Mesenchymal stem cell (in vitro differentiated cells and primary cell): ENCODE results near the gene SCYL1.

Experiments used
- DNase-seq: peaks from one replicate; pipeline ENCODE4 v3.0.0-alpha.2; 2013
- H2AFZ ChIP-seq: one replicate; pipeline ENCODE4 v1.6.1; 2013; ENCODE audit warnings: low read depth, mild to moderate bottlenecking, control low read depth, inconsistent platforms, low read length, moderate library complexity
- H2AK5ac ChIP-seq: 2 replicates; pipeline ENCODE4 v1.6.1; 2013; ENCODE audit warnings: low read length, moderate library complexity, mild to moderate bottlenecking, inconsistent platforms; ENCODE audit not compliant: severe bottlenecking
- H2BK120ac ChIP-seq: one replicate; pipeline ENCODE4 v1.6.1; 2013; ENCODE audit warnings: low read depth, mild to moderate bottlenecking, inconsistent platforms, low read length, moderate library complexity
- H2BK12ac ChIP-seq, 2 experiments: one replicate each; pipeline ENCODE4 v1.6.1; 2013; ENCODE audit warnings: inconsistent platforms in 2 of 2, low read length in 2 of 2, mild to moderate bottlenecking in 2 of 2, moderate library complexity in 2 of 2, control low read depth in 1 of 2
- H2BK15ac ChIP-seq: one replicate; pipeline ENCODE4 v1.6.1; 2013; ENCODE audit warnings: mild to moderate bottlenecking, low read depth, inconsistent platforms; ENCODE audit not compliant: poor library complexity, severe bottlenecking
- H2BK5ac ChIP-seq: 2 replicates; pipeline ENCODE4 v1.6.1; 2013; ENCODE audit warnings: low read depth, mild to moderate bottlenecking, low read length, control low read depth, inconsistent platforms; ENCODE audit not compliant: poor library complexity, severe bottlenecking
- H3K14ac ChIP-seq, 2 experiments: one replicate each; pipeline ENCODE4 v1.6.1; 2013; ENCODE audit warnings: inconsistent platforms in 2 of 2, low read length in 2 of 2, control low read depth in 1 of 2, mild to moderate bottlenecking in 1 of 2, moderate library complexity in 1 of 2
- H3K18ac ChIP-seq, 2 experiments: one replicate each; pipeline ENCODE4 v1.6.1; 2013; ENCODE audit warnings: inconsistent platforms in 2 of 2, low read length in 2 of 2, control low read depth in 1 of 2, low read depth in 1 of 2, mild to moderate bottlenecking in 1 of 2
- H3K23ac ChIP-seq, 2 experiments: one replicate each; pipeline ENCODE4 v1.6.1; 2013; ENCODE audit warnings: inconsistent platforms in 2 of 2, low read length in 2 of 2, mild to moderate bottlenecking in 2 of 2, moderate library complexity in 2 of 2, control low read depth in 1 of 2
- H3K27ac ChIP-seq: 2 replicates; pipeline ENCODE4 v1.5.1; 2013; ENCODE audit warnings: mild to moderate bottlenecking, moderate library complexity, low read length, control low read depth, inconsistent platforms; ENCODE audit not compliant: poor library complexity, severe bottlenecking
- H3K27me3 ChIP-seq, 2 experiments: 2 replicates each; pipeline versions ENCODE4 v1.6.1 to v1.7.0; 2013; ENCODE audit warnings: low read length in 2 of 2, mild to moderate bottlenecking in 2 of 2, moderate library complexity in 2 of 2, control low read depth in 1 of 2, inconsistent platforms in 1 of 2; ENCODE audit not compliant: control insufficient read depth in 1 of 2, insufficient read depth in 1 of 2
- H3K36me3 ChIP-seq, 2 experiments: 2 replicates each; pipeline versions ENCODE4 v1.6.1 to v1.7.0; 2013; ENCODE audit warnings: low read length in 2 of 2, control low read depth in 1 of 2, inconsistent platforms in 1 of 2, low read depth in 1 of 2, mild to moderate bottlenecking in 1 of 2; ENCODE audit not compliant: insufficient read depth in 2 of 2, control insufficient read depth in 1 of 2
- H3K4ac ChIP-seq, 2 experiments: one replicate each; pipeline ENCODE4 v1.6.1; 2013; ENCODE audit warnings: inconsistent platforms in 2 of 2, low read length in 2 of 2, mild to moderate bottlenecking in 2 of 2, moderate library complexity in 2 of 2, control low read depth in 1 of 2, low read depth in 1 of 2
- H3K4me1 ChIP-seq: 2 replicates; pipeline ENCODE4 v1.6.1; 2013; ENCODE audit warnings: low read depth, low read length, control low read depth; ENCODE audit not compliant: control insufficient read depth, insufficient read depth
- H3K4me2 ChIP-seq: 2 replicates; pipeline ENCODE4 v1.6.1; 2013; ENCODE audit warnings: low read length, mild to moderate bottlenecking, inconsistent platforms; ENCODE audit not compliant: poor library complexity, severe bottlenecking
- H3K4me3 ChIP-seq, 2 experiments: 2 replicates each; pipeline versions ENCODE4 v1.5.1 to v1.7.0; 2013; ENCODE audit warnings: low read length in 2 of 2, mild to moderate bottlenecking in 2 of 2, control low read depth in 1 of 2, low read depth in 1 of 2; ENCODE audit not compliant: insufficient read depth in 1 of 2
- H3K79me1 ChIP-seq: replicated peaks from 2 replicates; pipeline ENCODE4 v1.6.1; 2013; ENCODE audit warnings: mild to moderate bottlenecking, control low read depth, low read length, inconsistent platforms; ENCODE audit not compliant: poor library complexity, severe bottlenecking
- H3K9ac ChIP-seq: 2 replicates; pipeline ENCODE4 v1.7.0; 2013; ENCODE audit warnings: mild to moderate bottlenecking, low read length, moderate library complexity
- H3K9me3 ChIP-seq: 2 replicates; pipeline ENCODE4 v1.7.0; 2013; ENCODE audit warnings: mild to moderate bottlenecking, low read length; ENCODE audit not compliant: control insufficient read depth
- H4K8ac ChIP-seq: one replicate; pipeline ENCODE4 v1.6.1; 2013; ENCODE audit warnings: inconsistent platforms, mild to moderate bottlenecking, low read length, moderate library complexity
- H4K91ac ChIP-seq: one replicate; pipeline ENCODE4 v1.6.1; 2013; ENCODE audit warnings: mild to moderate bottlenecking, low read length, inconsistent platforms
- WGBS: methylation state at CpG from one replicate; pipeline ENCODE4 v1.1.7; 2013; ENCODE audit warnings: mixed read lengths; 5-methylcytosine and 5-hydroxymethylcytosine counted together

SCYL1 gene

GRCh38 chr11:65578667-65579066 lies 53.8 kb downstream of the SCYL1 start:
- H3K4me2 ChIP-seq, result no peak overlapping the region
- no peaks in the 10 kb centered on the region for H3K9me3 ChIP-seq
- H2AK5ac ChIP-seq, result no peak overlapping the region
- no peak overlapping the region for H3K4me3 ChIP-seq
- H3K23ac ChIP-seq, result no peak overlapping the region
- no peak overlapping the region for H2BK120ac ChIP-seq
- no peak overlapping the region for H3K4ac ChIP-seq
- no peak for DNase-seq
- H2BK5ac ChIP-seq, result no peak overlapping the region
- no peak overlapping the region for H4K91ac ChIP-seq
- H3K18ac ChIP-seq, result no peak overlapping the region
- H3K27ac ChIP-seq, result no peak overlapping the region
- H2BK15ac ChIP-seq, result no peak overlapping the region
- H3K79me1 ChIP-seq, result peaks cover 22% of the 10 kb centered on the region
- 90% methylated on average over 3 of the region's 3 CpGs for WGBS
- H3K9ac ChIP-seq, result no peak overlapping the region
- H2AFZ ChIP-seq, result no peak overlapping the region
- no peak overlapping the region for H4K8ac ChIP-seq
- peaks cover 34% of the 10 kb centered on the region for H3K4me1 ChIP-seq
- H2BK12ac ChIP-seq, result no peak overlapping the region
- H3K36me3 ChIP-seq, result peaks cover 41 to 46% of the 10 kb centered on the region in 2 experiments
- no peak overlapping the region for H3K14ac ChIP-seq
- no peaks in the 10 kb centered on the region for H3K27me3 ChIP-seq

DNA sequence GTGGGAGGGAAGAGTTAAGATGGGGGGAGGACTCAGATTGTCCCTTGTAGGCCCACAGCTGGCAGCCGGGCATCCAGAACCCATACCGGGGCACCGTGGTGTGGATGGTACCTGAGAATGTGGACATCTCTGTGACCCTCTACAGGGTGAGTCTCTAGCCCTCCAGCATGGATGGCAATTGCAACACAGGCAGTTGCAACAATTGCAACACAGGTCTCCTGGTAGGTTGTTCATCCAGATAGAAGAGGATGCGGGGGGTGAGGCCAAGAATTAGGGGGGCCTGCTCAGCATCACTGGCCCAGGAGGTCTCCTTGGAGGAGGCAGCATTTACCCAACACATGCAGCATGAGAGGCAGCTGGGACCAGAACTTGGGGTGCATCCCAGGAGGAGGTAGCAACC lies 54.4 kb downstream of the SCYL1 start:
- Histone ChIP-seq H2AK5ac (no peak overlapping the region), H3K79me1 (peaks cover 23% of the 10 kb centered on the region), H3K4me3 (no peak overlapping the region), H2BK120ac (no peak overlapping the region), H3K14ac (no peak overlapping the region), H3K9ac (no peak overlapping the region), H4K8ac (no peak overlapping the region), H3K4ac (no peak overlapping the region), H2BK15ac (no peak overlapping the region), H2BK12ac (no peak overlapping the region), H3K36me3 (peaks cover 45 to 51% of the 10 kb centered on the region in 2 experiments), H2AFZ (no peak overlapping the region), H3K9me3 (no peaks in the 10 kb centered on the region), H3K4me1 (peaks cover 33% of the 10 kb centered on the region), H3K27me3 (no peaks in the 10 kb centered on the region), H2BK5ac (no peak overlapping the region), H3K4me2 (no peak overlapping the region), H3K27ac (no peak overlapping the region), H4K91ac (no peak overlapping the region), H3K23ac (no peak overlapping the region), H3K18ac (no peak overlapping the region)
- no peak for DNase-seq
- 96% methylated on average over 4 of the region's 4 CpGs for WGBS

GRCh38 chr11:65580031-65580692 lies 55.3 kb downstream of the SCYL1 start:
- Histone ChIP-seq H3K9ac (no peak overlapping the region), H2BK15ac (no peak overlapping the region), H2BK12ac (no peak overlapping the region), H3K18ac (no peak overlapping the region), H3K27ac (no peak overlapping the region), H3K9me3 (no peaks in the 10 kb centered on the region), H2BK120ac (no peak overlapping the region), H3K4me3 (no peak overlapping the region), H3K4me1 (peaks cover 27% of the 10 kb centered on the region), H4K8ac (no peak overlapping the region), H3K27me3 (no peaks in the 10 kb centered on the region), H4K91ac (no peak overlapping the region), H2AK5ac (no peak overlapping the region), H3K4me2 (no peak overlapping the region), H3K23ac (no peak overlapping the region), H2AFZ (no peak overlapping the region), H3K36me3 (peaks cover 53 to 54% of the 10 kb centered on the region in 2 experiments), H3K4ac (no peak overlapping the region), H3K14ac (no peak overlapping the region), H2BK5ac (no peak overlapping the region), H3K79me1 (peaks cover 23% of the 10 kb centered on the region)
- 95% methylated on average over 18 of the region's 19 CpGs for WGBS
- DNase-seq, result no peak

DNA sequence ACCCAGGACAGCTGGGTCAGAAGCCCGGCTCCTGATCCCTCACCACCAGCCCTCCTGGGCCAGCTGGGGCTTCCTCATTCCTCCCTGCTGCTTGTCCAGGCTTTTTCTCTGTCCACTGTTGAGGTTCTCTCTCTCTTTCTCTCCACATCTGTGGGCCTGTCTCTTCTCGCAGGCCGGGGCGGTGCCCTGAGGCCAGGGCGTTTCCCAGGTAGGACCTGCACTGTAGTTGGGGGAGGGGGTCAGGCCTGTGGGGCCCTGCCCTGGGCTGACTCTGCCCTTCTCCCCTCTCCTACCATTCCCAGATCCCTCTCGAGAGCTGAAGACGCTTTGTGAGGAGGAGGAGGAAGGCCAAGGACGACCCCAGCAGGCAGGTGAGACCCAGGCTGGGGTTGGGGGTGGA lies 55.9 kb downstream of the SCYL1 start:
- Histone ChIP-seq H4K8ac (no peak overlapping the region), H3K79me1 (peaks cover 23% of the 10 kb centered on the region), H2BK12ac (no peak overlapping the region)

More for the DNA sequence above, 55.9 kb downstream of the SCYL1 start:
- H3K4ac ChIP-seq, result no peak overlapping the region
- no peak overlapping the region for H3K23ac ChIP-seq
- 97% methylated on average over 3 of the region's 8 CpGs for WGBS
- no peak overlapping the region for H3K9ac ChIP-seq
- H3K4me3 ChIP-seq, result no peak overlapping the region
- no peak overlapping the region for H4K91ac ChIP-seq
- H3K18ac ChIP-seq, result no peak overlapping the region
- no peaks in the 10 kb centered on the region for H3K9me3 ChIP-seq
- H3K14ac ChIP-seq, result no peak overlapping the region
- no peak overlapping the region for H2AK5ac ChIP-seq
- H3K27me3 ChIP-seq, result no peaks in the 10 kb centered on the region
- H2AFZ ChIP-seq, result no peak overlapping the region
- H3K36me3 ChIP-seq, result peaks cover 58 to 59% of the 10 kb centered on the region in 2 experiments
- H2BK120ac ChIP-seq, result no peak overlapping the region
- peaks cover 25% of the 10 kb centered on the region for H3K4me1 ChIP-seq
- no peak overlapping the region for H2BK15ac ChIP-seq
- no peak overlapping the region for H3K4me2 ChIP-seq
- H3K27ac ChIP-seq, result no peak overlapping the region
- DNase-seq, result no peak
- H2BK5ac ChIP-seq, result no peak overlapping the region
